Measurements from ENCODE around the gene KANK4. TPM values are rescaled to one million over a fixed set of nuclear protein-coding genes. Genes with fewer than 3 reads are reported as not detected.

KANK4 gene
- total RNA-seq, 4 donors from 2014 or later = 2.5 TPM; not detected in 3

DNA sequence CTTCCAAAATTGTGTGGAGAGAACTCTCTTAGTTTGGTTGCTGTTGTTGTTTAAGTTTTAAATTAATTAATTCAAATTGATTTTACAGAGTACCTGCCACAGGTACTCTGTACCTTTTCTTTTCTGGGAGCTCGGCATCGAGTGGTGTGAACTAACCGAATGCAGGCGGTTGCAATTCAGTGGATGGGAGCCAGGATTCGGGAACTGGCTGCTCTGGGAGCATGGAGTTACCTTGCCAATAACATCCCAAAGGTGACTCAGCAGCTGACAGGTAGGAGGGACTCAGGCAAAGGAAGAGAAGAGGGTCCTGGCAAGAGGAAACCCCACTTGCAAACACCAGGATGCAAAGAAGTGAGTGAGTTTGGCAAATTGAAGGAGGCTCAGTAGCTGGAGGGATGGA lies 24.7 kb upstream of the KANK4 start:
- H3K36me3 ChIP-seq = no peaks in the 10 kb centered on the region
- H3K4me1 ChIP-seq = no peaks in the 10 kb centered on the region
- TF ChIP-seq CTCF (IDR thresholded peaks at IDR 0.05) (no peak), POLR2A (IDR thresholded peaks at IDR 0.05) (no peak)

GRCh38 chr1:62342270-62342669 lies 23.0 kb upstream of the KANK4 start:
- no peaks in the 10 kb centered on the region for H3K9me3 ChIP-seq
- DNase-seq = no peak
- no peak overlapping the region for H3K27ac ChIP-seq
- no peak overlapping the region for H3K4me3 ChIP-seq
- no peaks in the 10 kb centered on the region for H3K36me3 ChIP-seq
- TF ChIP-seq POLR2A (IDR thresholded peaks at IDR 0.05) (no peak), CTCF (IDR thresholded peaks at IDR 0.05) (no peak)
- no peaks in the 10 kb centered on the region for H3K27me3 ChIP-seq
- H3K4me1 ChIP-seq = no peaks in the 10 kb centered on the region

More for the DNA sequence above, 24.7 kb upstream of the KANK4 start:
- DNase-seq = no peak
- H3K27ac ChIP-seq = no peak overlapping the region
- H3K4me3 ChIP-seq = no peak overlapping the region
- no peaks in the 10 kb centered on the region for H3K27me3 ChIP-seq
- H3K9me3 ChIP-seq = no peaks in the 10 kb centered on the region

DNA sequence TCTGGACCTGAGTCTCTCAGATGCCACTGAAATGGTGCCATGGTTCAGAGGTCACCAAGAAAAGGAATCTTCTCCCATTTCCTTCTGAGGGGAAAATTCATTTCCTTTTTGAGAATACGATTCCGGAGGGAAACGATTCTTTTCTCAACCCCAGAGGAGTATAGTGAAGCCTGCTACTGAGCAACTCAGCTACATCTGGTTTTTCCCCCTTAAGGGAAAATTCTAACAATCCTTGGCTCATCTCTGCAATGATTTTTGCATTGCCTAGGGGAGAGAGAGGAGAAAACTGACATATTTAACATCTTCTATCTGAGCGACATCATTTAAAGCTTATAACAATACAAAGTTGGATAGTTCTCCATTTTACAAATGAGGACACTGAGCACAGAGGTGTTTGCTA lies 22.4 kb upstream of the KANK4 start:
- H3K9me3 ChIP-seq = no peaks in the 10 kb centered on the region
- no peak for TF ChIP-seq POLR2A (IDR thresholded peaks at IDR 0.05)
- TF ChIP-seq CTCF (IDR thresholded peaks at IDR 0.05) = no peak
- H3K4me1 ChIP-seq = no peaks in the 10 kb centered on the region
- H3K27me3 ChIP-seq = no peaks in the 10 kb centered on the region
- H3K36me3 ChIP-seq = no peaks in the 10 kb centered on the region
- no peak overlapping the region for H3K4me3 ChIP-seq
- H3K27ac ChIP-seq = no peak overlapping the region
- DNase-seq = no peak

- no peak for DNase-seq
- TF ChIP-seq CTCF (IDR thresholded peaks at IDR 0.05) = no peak
- no peaks in the 10 kb centered on the region for H3K9me3 ChIP-seq
- H3K4me1 ChIP-seq = no peaks in the 10 kb centered on the region
- no peaks in the 10 kb centered on the region for H3K27me3 ChIP-seq
- H3K27ac ChIP-seq = no peak overlapping the region
- H3K4me3 ChIP-seq = no peak overlapping the region
- no peaks in the 10 kb centered on the region for H3K36me3 ChIP-seq
These were observed 21.9 kb upstream of the KANK4 start for GRCh38 chr1:62341089-62341488.

- Histone ChIP-seq H3K9me3 (no peaks in the 10 kb centered on the region), H3K4me3 (no peak overlapping the region), H3K4me1 (no peaks in the 10 kb centered on the region), H3K27me3 (no peaks in the 10 kb centered on the region), H3K27ac (no peak overlapping the region), H3K36me3 (no peaks in the 10 kb centered on the region)
- no peak for DNase-seq
- TF ChIP-seq CTCF (IDR thresholded peaks at IDR 0.05) (no peak), POLR2A (IDR thresholded peaks at IDR 0.05) (no peak)
These were observed 18.7 kb upstream of the KANK4 start for GRCh38 chr1:62337706-62338631.
